HG03520 (cell line): ENCODE results near the gene CSNK1A1.

Experiments used
- ATAC-seq: cut with Tn5 transposase; IDR thresholded peaks from one replicate; pipeline ENCODE4 v1.9.1; 2021; ENCODE audit warnings: mild to moderate bottlenecking, moderate library complexity; ENCODE audit not compliant: unreplicated experiment

CSNK1A1 gene

GRCh38 chr5:149495673-149496072, 55.6 kb downstream of the CSNK1A1 start:
- no peak for ATAC-seq

- ATAC-seq, result no peak
Measured at GRCh38 chr5:149493316-149493715, 57.9 kb downstream of the CSNK1A1 start.

- ATAC-seq, result no peak
Measured at GRCh38 chr5:149492781-149493180, 58.5 kb downstream of the CSNK1A1 start.

GRCh38 chr5:149490599-149491485, 60.4 kb downstream of the CSNK1A1 start:
- no peak for ATAC-seq

- no peak for ATAC-seq
Measured at GRCh38 chr5:149489605-149490037, 61.6 kb downstream of the CSNK1A1 start.

GRCh38 chr5:149488645-149489306, 62.5 kb downstream of the CSNK1A1 start:
- no peak for ATAC-seq

- ATAC-seq, result no peak
Measured at GRCh38 chr5:149487672-149488071, 63.6 kb downstream of the CSNK1A1 start.

GRCh38 chr5:149486726-149487635, 64.3 kb downstream of the CSNK1A1 start:
- ATAC-seq, result no peak

- no peak for ATAC-seq
Measured at GRCh38 chr5:149485655-149486615, 65.3 kb downstream of the CSNK1A1 start.

- no peak for ATAC-seq
Measured at GRCh38 chr5:149481485-149481884, 69.8 kb downstream of the CSNK1A1 start.

GRCh38 chr5:149478761-149479160, 72.5 kb downstream of the CSNK1A1 start:
- ATAC-seq, result no peak

- no peak for ATAC-seq
Measured at GRCh38 chr5:149475777-149476176, 75.5 kb downstream of the CSNK1A1 start.

GRCh38 chr5:149474198-149474597, 77.0 kb downstream of the CSNK1A1 start:
- no peak for ATAC-seq

GRCh38 chr5:149473441-149473840, 77.8 kb downstream of the CSNK1A1 start:
- no peak for ATAC-seq

GRCh38 chr5:149472399-149472798, 78.8 kb downstream of the CSNK1A1 start:
- ATAC-seq, result no peak

GRCh38 chr5:149471406-149472183, 79.6 kb downstream of the CSNK1A1 start:
- no peak for ATAC-seq

GRCh38 chr5:149470942-149471341, 80.3 kb downstream of the CSNK1A1 start:
- no peak for ATAC-seq

- ATAC-seq, result no peak
Measured at GRCh38 chr5:149466457-149466972, 84.7 kb downstream of the CSNK1A1 start.
